GM19193 (cell line): Measurements from ENCODE around the gene TLE5.

ENCODE experiments used
- POLR2A ChIP-seq: IDR thresholded peaks from 4 replicates; pipeline ENCODE4 v1.6.1; 2011; ENCODE audit not compliant: insufficient read depth, insufficient read length; ENCODE audit errors: extremely low read depth

The TLE5 gene

GRCh38 chr19:3042621-3043267 lies 19.6 kb downstream of the TLE5 start:
- no peak for TF ChIP-seq POLR2A

- no peak for TF ChIP-seq POLR2A
Measured at GRCh38 chr19:3041761-3042620, 20.3 kb downstream of the TLE5 start.

GRCh38 chr19:3041327-3041726 lies 21.0 kb downstream of the TLE5 start:
- no peak for TF ChIP-seq POLR2A

GRCh38 chr19:3039641-3040077 lies 22.6 kb downstream of the TLE5 start:
- no peak for TF ChIP-seq POLR2A

GRCh38 chr19:3039125-3039524 lies 23.2 kb downstream of the TLE5 start:
- TF ChIP-seq POLR2A, result no peak

GRCh38 chr19:3038214-3038613 lies 24.1 kb downstream of the TLE5 start:
- no peak for TF ChIP-seq POLR2A

- peak; percentile 23 for TF ChIP-seq POLR2A
Measured at GRCh38 chr19:3036119-3036976, 25.9 kb downstream of the TLE5 start.

GRCh38 chr19:3035542-3036118 lies 26.7 kb downstream of the TLE5 start:
- TF ChIP-seq POLR2A, result peak; percentile 72

- TF ChIP-seq POLR2A, result no peak
Measured at GRCh38 chr19:3034656-3035541, 27.4 kb downstream of the TLE5 start.

GRCh38 chr19:3034406-3034655 lies 28.0 kb downstream of the TLE5 start:
- no peak for TF ChIP-seq POLR2A

- TF ChIP-seq POLR2A, result no peak
Measured at GRCh38 chr19:3033595-3034405, 28.5 kb downstream of the TLE5 start.

GRCh38 chr19:3031607-3031867 lies 30.8 kb downstream of the TLE5 start:
- TF ChIP-seq POLR2A, result no peak

GRCh38 chr19:3029065-3029923 lies 33.0 kb downstream of the TLE5 start, which contains the start of gene TLE2:
Gene TLE2, minus strand, starts transcription at chr19:3029280. Its CDS starts 376 bp downstream, at chr19:3028904.
- no peak for TF ChIP-seq POLR2A
